Esophagus squamous epithelium (tissue), 4 donors: Measurements from ENCODE around the gene OR10V1.

Experiments
- POLR2A ChIP-seq, 4 donors: fragments of 450-650 bp; IDR thresholded peaks; one replicate each; pipeline ENCODE4 v1.6.1; 2017; ENCODE audit warnings: antibody characterized with exemption in 4 of 4, mild to moderate bottlenecking in 4 of 4, moderate library complexity in 3 of 4
- TF ChIP-seq, protein P1 (sequence below), 6 experiments: fragments of 450-650 bp in 4 of 6; fragments of 200-600 bp in 2 of 6; sonication (generic) in 2 of 6; IDR thresholded peaks; one replicate each; pipeline ENCODE4 v1.5.1; 2016 to 2019; ENCODE audit warnings: antibody characterized with exemption in 6 of 6, mild to moderate bottlenecking in 4 of 6, moderate library complexity in 4 of 6

DNA sequence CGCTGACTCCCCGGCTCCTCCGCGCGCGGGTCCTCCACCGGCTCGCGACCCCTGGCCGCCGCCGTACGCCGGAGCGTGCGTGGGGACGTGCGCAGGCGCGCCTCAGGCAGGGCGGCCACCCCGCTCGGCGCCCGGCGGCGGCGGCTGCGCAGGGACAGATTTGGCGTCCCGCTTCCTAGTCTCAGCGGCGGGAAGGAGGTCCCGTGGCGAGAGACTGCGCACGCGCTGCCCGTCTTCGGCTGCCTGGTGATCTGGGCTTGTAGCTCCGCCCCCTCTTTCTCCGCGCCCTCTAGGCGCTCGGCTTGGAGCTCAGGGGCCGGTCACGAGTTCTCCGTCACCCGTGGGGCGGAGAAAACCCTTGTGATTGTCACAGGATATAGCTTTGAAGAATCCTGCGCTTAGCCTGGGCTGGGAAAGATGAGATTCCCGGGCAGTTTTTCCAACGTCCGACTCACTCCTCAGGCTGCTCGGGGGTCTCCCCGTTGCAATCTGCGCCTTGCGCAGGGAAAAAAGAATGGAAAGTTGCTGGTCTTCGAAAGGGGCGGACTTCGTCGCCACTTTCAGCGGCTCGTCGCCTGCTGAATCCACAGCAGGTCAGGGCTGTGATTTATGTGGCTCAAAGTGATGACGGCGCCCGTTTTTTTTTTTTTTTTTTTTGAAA, 44.6 kb downstream of the OR10V1 start, which contains the start of gene PATL1:
- TF ChIP-seq, protein P1, sequence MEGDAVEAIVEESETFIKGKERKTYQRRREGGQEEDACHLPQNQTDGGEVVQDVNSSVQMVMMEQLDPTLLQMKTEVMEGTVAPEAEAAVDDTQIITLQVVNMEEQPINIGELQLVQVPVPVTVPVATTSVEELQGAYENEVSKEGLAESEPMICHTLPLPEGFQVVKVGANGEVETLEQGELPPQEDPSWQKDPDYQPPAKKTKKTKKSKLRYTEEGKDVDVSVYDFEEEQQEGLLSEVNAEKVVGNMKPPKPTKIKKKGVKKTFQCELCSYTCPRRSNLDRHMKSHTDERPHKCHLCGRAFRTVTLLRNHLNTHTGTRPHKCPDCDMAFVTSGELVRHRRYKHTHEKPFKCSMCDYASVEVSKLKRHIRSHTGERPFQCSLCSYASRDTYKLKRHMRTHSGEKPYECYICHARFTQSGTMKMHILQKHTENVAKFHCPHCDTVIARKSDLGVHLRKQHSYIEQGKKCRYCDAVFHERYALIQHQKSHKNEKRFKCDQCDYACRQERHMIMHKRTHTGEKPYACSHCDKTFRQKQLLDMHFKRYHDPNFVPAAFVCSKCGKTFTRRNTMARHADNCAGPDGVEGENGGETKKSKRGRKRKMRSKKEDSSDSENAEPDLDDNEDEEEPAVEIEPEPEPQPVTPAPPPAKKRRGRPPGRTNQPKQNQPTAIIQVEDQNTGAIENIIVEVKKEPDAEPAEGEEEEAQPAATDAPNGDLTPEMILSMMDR (IDR thresholded peaks at IDR 0.05): no peak
- peak in 3 of 4 donors; percentile 62 to 90 (median 79) for TF ChIP-seq POLR2A (IDR thresholded peaks at IDR 0.05)
